HepG2 (cell line): ENCODE data around the gene EYA2. TPM values are rescaled to one million over a fixed set of nuclear protein-coding genes. Genes with fewer than 3 reads are reported as not detected.

Experiments
- ATAC-seq: fragments of 200-7000 bp; cut with Tn5 transposase; 3 replicates; pipeline ENCODE4 v1.9.1; 2020; ENCODE audit warnings: mild to moderate bottlenecking, moderate library complexity
- BruUV-seq: library from RNA; stranded (reverse); fragments of 400-500 nt; replicated peaks from 2 replicates; lab custom pipeline; 2021; lab: Mats Ljungman, UMichigan
- CTCF ChIA-PET: fragments of 300-600 bp; formaldehyde crosslinking; extraction: SDS; loops from one replicate; lab custom pipeline; 2021; ENCODE audit warnings: low total read pairs, inconsistent platforms, low intra/inter-chr PET ratio; lab: Yijun Ruan, JAX
- POLR2A ChIA-PET: fragments of 350-600 bp; sonication (Branson Sonifier 250); formaldehyde crosslinking; loops from one replicate; lab custom pipeline; 2020; ENCODE audit warnings: antibody characterized with exemption, inconsistent platforms; lab: Yijun Ruan, JAX
- DNase-seq: peaks from one replicate; pipeline ENCODE4 v3.0.0-alpha.2; 2015; ENCODE audit warnings: low spot score
- FAIRE-seq: peaks from 3 replicates; lab custom pipeline; 2011; peaks lifted over from hg19 to GRCh38; lab: Jason Lieb, UNC
- H2AFZ ChIP-seq: one replicate; pipeline ENCODE4 v1.6.1; 2011; ENCODE audit warnings: low read length, inconsistent platforms
- H3K27ac ChIP-seq: fragments of 300-600 bp; 3 replicates; pipeline ENCODE4 v1.8.0; 2011; ENCODE audit warnings: mixed run types, mild to moderate bottlenecking, mixed read lengths, low read length, inconsistent platforms; ENCODE audit not compliant: insufficient read depth; ENCODE audit errors: extremely low read length
- H3K27me3 ChIP-seq, 2 experiments: fragments of 200-600 bp in 1 of 2; 2 replicates in 1 of 2; 3 replicates in 1 of 2; pipeline versions ENCODE4 v1.6.0 to v1.8.0; 2011; ENCODE audit warnings: low read length in 2 of 2, mild to moderate bottlenecking in 2 of 2, moderate library complexity in 2 of 2, inconsistent platforms in 1 of 2; ENCODE audit not compliant: insufficient read depth in 2 of 2, control insufficient read depth in 1 of 2
- H3K36me3 ChIP-seq, 2 experiments: fragments of 200-600 bp in 1 of 2; replicated peaks in 1 of 2; 2 replicates in 1 of 2; 3 replicates in 1 of 2; pipeline versions ENCODE4 v1.5.1 to v1.8.0; 2011; ENCODE audit warnings: low read length in 2 of 2, inconsistent platforms in 1 of 2; ENCODE audit not compliant: insufficient read depth in 2 of 2, control insufficient read depth in 1 of 2
- H3K4me1 ChIP-seq: 2 replicates; pipeline ENCODE4 v1.5.1; 2012; ENCODE audit warnings: low read length, inconsistent platforms; ENCODE audit not compliant: insufficient read depth
- H3K4me2 ChIP-seq: 2 replicates; pipeline ENCODE4 v1.6.0; 2011; ENCODE audit warnings: low read depth, low read length, inconsistent platforms
- H3K4me3 ChIP-seq, 3 experiments: fragments of 200-600 bp in 1 of 3; sonication (generic), shearing (Covaris generic) in 1 of 3; replicated peaks in 1 of 3; 2 replicates each; pipeline ENCODE4 v1.5.1; 2011 to 2016; ENCODE audit warnings: low read length in 3 of 3, inconsistent platforms in 2 of 3, low read depth in 2 of 3, mild to moderate bottlenecking in 2 of 3, control low read depth in 1 of 3, mixed read lengths in 1 of 3; ENCODE audit not compliant: insufficient read depth in 1 of 3
- H3K79me2 ChIP-seq: one replicate; pipeline ENCODE4 v1.6.1; 2011; ENCODE audit warnings: low read length, inconsistent platforms; ENCODE audit not compliant: insufficient read depth
- H3K9ac ChIP-seq: 2 replicates; pipeline ENCODE4 v1.6.0; 2011; ENCODE audit warnings: mild to moderate bottlenecking, low read depth, low read length, inconsistent platforms; ENCODE audit not compliant: insufficient read depth
- H3K9me3 ChIP-seq: 2 replicates; pipeline ENCODE4 v1.5.1; 2012; ENCODE audit warnings: mild to moderate bottlenecking, low read length
- H4K20me1 ChIP-seq: 2 replicates; pipeline ENCODE4 v1.6.0; 2011; ENCODE audit warnings: inconsistent platforms, mild to moderate bottlenecking, low read length, moderate library complexity; ENCODE audit not compliant: insufficient read depth
- CBX2 ChIP-seq, 2 experiments: fragments of 200-600 bp in 1 of 2; sonication (generic); formaldehyde crosslinking in 1 of 2; IDR thresholded peaks; 2 replicates each; pipeline versions ENCODE4 v1.7.0 to v1.8.1; 2018 to 2022; ENCODE audit warnings: low read depth in 2 of 2, low read length in 1 of 2, mild to moderate bottlenecking in 1 of 2, missing genetic modification reagents in 1 of 2
- FOXO1 ChIP-seq: sonication (generic); formaldehyde crosslinking; IDR thresholded peaks from 2 replicates; pipeline ENCODE4 v1.4.0; 2020; ENCODE audit warnings: missing genetic modification reagents
- NR2F1 ChIP-seq, 2 experiments: fragments of 450-650 bp in 1 of 2; formaldehyde crosslinking in 1 of 2; IDR thresholded peaks; 2 replicates each; pipeline versions ENCODE4 v1.5.0 to v1.6.1; 2016 to 2020; ENCODE audit warnings: mild to moderate bottlenecking in 1 of 2, missing compliant biosample characterization in 1 of 2, missing genetic modification reagents in 1 of 2, moderate library complexity in 1 of 2
- PAF1 ChIP-seq: IDR thresholded peaks from 2 replicates; pipeline ENCODE4 v1.6.1; 2016; ENCODE audit warnings: missing genetic modification reagents, missing compliant biosample characterization
- RARG ChIP-seq: sonication (generic); formaldehyde crosslinking; IDR thresholded peaks from 2 replicates; pipeline ENCODE4 v1.4.0; 2020; ENCODE audit warnings: low read depth, mild to moderate bottlenecking, missing genetic modification reagents
- SAFB2 ChIP-seq: sonication (generic); formaldehyde crosslinking; IDR thresholded peaks from 2 replicates; pipeline ENCODE4 v1.5.1; 2020; ENCODE audit warnings: missing genetic modification reagents, low read depth, mild to moderate bottlenecking, borderline replicate concordance
- SP2 ChIP-seq: sonication (generic); formaldehyde crosslinking; IDR thresholded peaks from 2 replicates; pipeline ENCODE4 v1.5.1; 2020; ENCODE audit warnings: mild to moderate bottlenecking, missing genetic modification reagents
- STAG1 ChIP-seq: sonication (generic); formaldehyde crosslinking; IDR thresholded peaks from 2 replicates; pipeline ENCODE4 v1.4.0; 2020; ENCODE audit warnings: missing genetic modification reagents
- TOPORS ChIP-seq: sonication (generic); formaldehyde crosslinking; IDR thresholded peaks from 2 replicates; pipeline ENCODE4 v1.8.0; 2023; ENCODE audit warnings: mild to moderate bottlenecking, missing genetic modification reagents
- ZBTB21 ChIP-seq: sonication (generic); formaldehyde crosslinking; IDR thresholded peaks from 2 replicates; pipeline ENCODE4 v1.4.0; 2020; ENCODE audit warnings: missing genetic modification reagents
- ZNF205 ChIP-seq: IDR thresholded peaks from 2 replicates; pipeline ENCODE4 v1.6.1; 2018; ENCODE audit warnings: missing biosample characterization, missing genetic modification reagents
- ZNF253 ChIP-seq: sonication (generic); formaldehyde crosslinking; IDR thresholded peaks from 2 replicates; pipeline ENCODE4 v1.8.0; 2022; ENCODE audit warnings: mild to moderate bottlenecking, missing genetic modification reagents, borderline replicate concordance
- ZNF354B ChIP-seq: sonication (generic); formaldehyde crosslinking; IDR thresholded peaks from 2 replicates; pipeline ENCODE4 v1.8.0; 2022; ENCODE audit warnings: mild to moderate bottlenecking, missing genetic modification reagents
- ZNF367 ChIP-seq: sonication (generic); formaldehyde crosslinking; IDR thresholded peaks from 2 replicates; pipeline ENCODE4 v1.4.0; 2020; ENCODE audit warnings: missing genetic modification reagents, borderline replicate concordance
- ZNF44 ChIP-seq: sonication (generic); formaldehyde crosslinking; IDR thresholded peaks from 2 replicates; pipeline ENCODE4 v1.5.1; 2020; ENCODE audit warnings: mild to moderate bottlenecking, missing genetic modification reagents
- ZNF629 ChIP-seq: sonication (generic); formaldehyde crosslinking; conservative IDR thresholded peaks from 2 replicates; pipeline ENCODE4 v1.5.0; 2020; ENCODE audit warnings: missing genetic modification reagents
- ZNF672 ChIP-seq: sonication (generic); formaldehyde crosslinking; IDR thresholded peaks from 2 replicates; pipeline ENCODE4 v1.8.1; 2022; ENCODE audit warnings: missing genetic modification reagents
- ZNF7 ChIP-seq: IDR thresholded peaks from 2 replicates; pipeline ENCODE4 v1.6.1; 2016; ENCODE audit warnings: missing biosample characterization, missing genetic modification reagents
- WGBS: methylation state at CpG from one replicate; pipeline ENCODE4 v1.1.6; 2017; ENCODE audit warnings: low lambda C conversion rate; 5-methylcytosine and 5-hydroxymethylcytosine counted together
- in situ Hi-C: cut with HindIII; loops from 2 replicates; pipeline ENCODE4 v1.10.0; 2017; ENCODE audit warnings: low pct_unique_long_range_greater_than_20kb; ENCODE audit not compliant: extremely low pct_ligation_motif_present
- intact Hi-C: fragments of 100-400 bp; cut with micrococcal nuclease; formaldehyde crosslinking; loops from one replicate; pipeline ENCODE4 v1.10.0; 2022; ENCODE audit not compliant: unreplicated experiment
- polyA plus RNA-seq, 8 experiments: library from polyadenylated mRNA; depleted of rRNA in 3 of 8; stranded (reverse) in 7 of 8; unstranded in 1 of 8; fragments of >200 nt; fragmentation: Illumina TruSeq in 4 of 8; extraction: Trizol in 4 of 8; gene quantifications; 2 replicates each; pipeline versions ENCODE4 v1.2.1 to v1.2.3, GENCODE V29; 2011 to 2016; ENCODE audit warnings: low read depth in 4 of 8, missing spikeins in 1 of 8, mixed read lengths in 1 of 8; ENCODE audit not compliant: insufficient read depth in 1 of 8
- total RNA-seq, 5 experiments: library from RNA; depleted of rRNA; stranded (reverse); fragments of >200 nt; fragmentation: Illumina TruSeq; extraction: Trizol; gene quantifications; 2 replicates each; pipeline ENCODE4 v1.2.3, GENCODE V29; 2016; ENCODE audit warnings: low read depth in 1 of 5
- TF ChIP-seq, protein P1 (sequence below): sonication (generic); formaldehyde crosslinking; conservative IDR thresholded peaks from 2 replicates; pipeline ENCODE4 v1.4.0; 2020; ENCODE audit warnings: missing genetic modification reagents

Gene EYA2
- total and polyA plus RNA-seq, 2 of the 13 experiments (the other 11 are each of a cell fraction or from before 2014, with no cell fraction given) = not detected

DNA sequence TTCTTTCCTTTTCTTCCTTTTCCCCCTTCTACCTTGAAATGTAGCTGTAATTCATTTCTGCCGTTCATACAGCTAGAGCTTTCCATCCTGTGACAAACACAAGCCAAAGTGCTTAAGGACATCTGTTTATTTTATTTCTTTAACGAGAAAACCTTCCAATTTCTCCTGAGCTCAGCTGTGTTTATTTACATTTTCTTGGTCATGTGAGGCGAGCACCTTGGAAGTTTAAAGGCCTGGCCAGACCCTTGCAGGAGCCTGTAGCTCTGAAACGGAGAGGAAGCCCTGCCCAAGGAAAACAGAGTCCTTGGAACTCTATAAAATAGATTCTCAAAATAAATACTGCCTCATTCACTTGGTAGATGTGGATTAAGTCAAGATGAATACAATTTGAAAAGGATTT, 223.1 kb downstream of the EYA2 start:
- 3% methylated on average over 4 of the region's 4 CpGs for whole genome bisulfite sequencing
- intact Hi-C loops (no loop called here), in situ Hi-C loops (no loop called here)

DNA sequence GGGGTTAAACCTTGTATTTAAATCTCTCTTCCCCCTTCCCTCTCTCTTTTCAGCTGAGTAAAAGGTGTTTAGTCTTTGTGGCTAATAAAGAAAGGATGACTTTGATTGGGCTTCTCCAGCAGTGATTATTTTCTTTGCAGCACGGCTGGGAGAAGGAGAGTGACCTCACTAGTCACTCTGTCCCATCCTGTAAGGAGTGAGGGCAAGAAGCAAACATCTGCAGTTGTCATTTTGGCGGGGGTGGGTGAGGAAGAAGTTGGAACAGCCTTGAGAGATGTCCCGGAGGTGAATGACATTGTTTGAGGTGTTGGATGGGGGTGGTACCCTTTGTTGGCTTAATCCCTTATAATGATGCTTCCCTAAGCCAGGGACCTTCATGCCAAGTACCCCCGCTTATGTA, 223.6 kb downstream of the EYA2 start:
- Histone ChIP-seq H4K20me1 (no peaks in the 10 kb centered on the region), H3K27me3 (peaks cover 5 to 50% of the 10 kb centered on the region in 2 experiments), H2AFZ (no peak overlapping the region), H3K4me1 (no peaks in the 10 kb centered on the region), H3K4me3 (no peak overlapping the region), H3K4me2 (no peak overlapping the region), H3K36me3 (no peaks in the 10 kb centered on the region), H3K9ac (no peak overlapping the region), H3K9me3 (no peaks in the 10 kb centered on the region), H3K79me2 (no peaks in the 10 kb centered on the region), H3K27ac (no peak overlapping the region)
- WGBS = 23% methylated on average over 4 of the region's 4 CpGs
- BruUV-seq = no TSS peak
- ChIA-PET CTCF (no interaction called here), POLR2A (no interaction called here)
- TF ChIP-seq TOPORS (CRISPR knock-in tag) (no peak), RARG (CRISPR knock-in tag) (no peak), STAG1 (CRISPR knock-in tag) (no peak), ZNF7 (no peak), FOXO1 (no peak), ZNF367 (CRISPR knock-in tag) (no peak), ZNF672 (CRISPR knock-in tag) (no peak), NR2F1 (CRISPR knock-in tag; IDR thresholded peaks at IDR 0.05) (no peak), ZNF354B (no peak), ZNF629 (no peak)
- TF ChIP-seq, protein P1, sequence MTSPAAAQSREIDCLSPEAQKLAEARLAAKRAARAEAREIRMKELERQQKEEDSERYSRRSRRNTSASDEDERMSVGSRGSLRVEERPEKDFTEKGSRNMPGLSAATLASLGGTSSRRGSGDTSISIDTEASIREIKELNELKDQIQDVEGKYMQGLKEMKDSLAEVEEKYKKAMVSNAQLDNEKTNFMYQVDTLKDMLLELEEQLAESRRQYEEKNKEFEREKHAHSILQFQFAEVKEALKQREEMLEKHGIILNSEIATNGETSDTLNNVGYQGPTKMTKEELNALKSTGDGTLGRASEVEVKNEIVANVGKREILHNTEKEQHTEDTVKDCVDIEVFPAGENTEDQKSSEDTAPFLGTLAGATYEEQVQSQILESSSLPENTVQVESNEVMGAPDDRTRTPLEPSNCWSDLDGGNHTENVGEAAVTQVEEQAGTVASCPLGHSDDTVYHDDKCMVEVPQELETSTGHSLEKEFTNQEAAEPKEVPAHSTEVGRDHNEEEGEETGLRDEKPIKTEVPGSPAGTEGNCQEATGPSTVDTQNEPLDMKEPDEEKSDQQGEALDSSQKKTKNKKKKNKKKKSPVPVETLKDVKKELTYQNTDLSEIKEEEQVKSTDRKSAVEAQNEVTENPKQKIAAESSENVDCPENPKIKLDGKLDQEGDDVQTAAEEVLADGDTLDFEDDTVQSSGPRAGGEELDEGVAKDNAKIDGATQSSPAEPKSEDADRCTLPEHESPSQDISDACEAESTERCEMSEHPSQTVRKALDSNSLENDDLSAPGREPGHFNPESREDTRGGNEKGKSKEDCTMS = no peak
- in situ Hi-C loops = no loop called here
- no peak for ATAC-seq
- no peak for DNase-seq
- FAIRE-seq = no peak
- intact Hi-C loops = no loop called here

More for the DNA sequence above, 223.1 kb downstream of the EYA2 start:
- no TSS peak for BruUV-seq
- Histone ChIP-seq H3K27ac (no peak overlapping the region), H4K20me1 (no peaks in the 10 kb centered on the region), H3K36me3 (no peaks in the 10 kb centered on the region), H3K4me3 (no peak overlapping the region), H3K27me3 (peaks cover 6 to 51% of the 10 kb centered on the region in 2 experiments), H3K79me2 (no peaks in the 10 kb centered on the region), H3K9me3 (no peaks in the 10 kb centered on the region), H2AFZ (no peak overlapping the region), H3K9ac (no peak overlapping the region), H3K4me2 (no peak overlapping the region), H3K4me1 (no peaks in the 10 kb centered on the region)
- ChIA-PET POLR2A (no interaction called here), CTCF (no interaction called here)
- TF ChIP-seq ZNF253 (CRISPR knock-in tag) = no peak
- no peak for TF ChIP-seq ZBTB21
- TF ChIP-seq SP2 = no peak
- TF ChIP-seq SAFB2 = no peak
- TF ChIP-seq PAF1 = no peak
- TF ChIP-seq ZNF44 (CRISPR knock-in tag) = no peak
- 0 out of 2 replicates have a peak, but pooled peaks have one; percentile 22 for TF ChIP-seq CBX2 (IDR thresholded peaks at IDR 0.05; ENCODE audit: low read depth, low read length)
- TF ChIP-seq CBX2 (CRISPR knock-in tag; IDR thresholded peaks at IDR 0.05; ENCODE audit: low read depth) = no peak
- TF ChIP-seq ZNF205 = no peak
- no peak for DNase-seq
- no peak for FAIRE-seq
- ATAC-seq = no peak
